ENCODE results near the gene MYH2. TPM values are rescaled to one million over a fixed set of nuclear protein-coding genes. Genes with fewer than 3 reads are reported as not detected.

The MYH2 gene
- total RNA-seq, 1 donor from 2014 or later = not detected

- DNase-seq (ENCODE audit: low read depth) = no peak
- no peak for TF ChIP-seq CTCF (conservative IDR thresholded peaks at IDR 0.05; ENCODE audit: low read depth, low read length)
These were observed 74.9 kb downstream of the MYH2 start for GRCh38 chr17:10474536-10474935.

GRCh38 chr17:10471858-10472257 lies 77.6 kb downstream of the MYH2 start:
- H3K4me3 ChIP-seq (ENCODE audit: low read depth, low read length) = no peak overlapping the region
- no peak for TF ChIP-seq CTCF (conservative IDR thresholded peaks at IDR 0.05; ENCODE audit: low read depth, low read length)
- DNase-seq (ENCODE audit: low read depth) = no peak

More at GRCh38 chr17:10474536-10474935, 74.9 kb downstream of the MYH2 start:
- H3K4me3 ChIP-seq (ENCODE audit: low read depth, low read length) = no peak overlapping the region

Other genes starting within 250 kb of the MYH2 start
- not detected in 2 replicates for gene MYH13, start 176.7 kb downstream of the MYH2 start, total RNA-seq
- gene MYH8, start 127.7 kb downstream of the MYH2 start, total RNA-seq = not detected in 2 replicates
- gene MYH4, start 80.1 kb downstream of the MYH2 start, total RNA-seq = not detected in 2 replicates
- gene MYH1, start 31.1 kb downstream of the MYH2 start, total RNA-seq = not detected in 2 replicates
- gene MYH3, start 107.7 kb upstream of the MYH2 start, total RNA-seq = under 0.01 and 1.7 TPM in 2 replicates
- 33.7 and 37.6 TPM in 2 replicates for gene SCO1, start 147.9 kb upstream of the MYH2 start, total RNA-seq
- gene ADPRM, start 147.9 kb upstream of the MYH2 start, total RNA-seq = 5.7 and 9.4 TPM in 2 replicates
- 1.9 TPM in 1 of 2 replicates, not detected in the other for gene TMEM220, start 180.4 kb upstream of the MYH2 start, total RNA-seq

Measured in epithelial cell of proximal tubule (primary cell).